C4-2B (cell line): ENCODE measurements around the gene ADAM8.

ENCODE experiments used
- ZFX ChIP-seq: fragments of 450-650 bp; IDR thresholded peaks from 2 replicates; pipeline ENCODE4 v1.6.1; 2017
- TF ChIP-seq, protein P1 (sequence below): fragments of 450-650 bp; conservative IDR thresholded peaks from 2 replicates; pipeline ENCODE4 v1.5.1; 2017; ENCODE audit warnings: mild to moderate bottlenecking

- TF ChIP-seq, protein P1, sequence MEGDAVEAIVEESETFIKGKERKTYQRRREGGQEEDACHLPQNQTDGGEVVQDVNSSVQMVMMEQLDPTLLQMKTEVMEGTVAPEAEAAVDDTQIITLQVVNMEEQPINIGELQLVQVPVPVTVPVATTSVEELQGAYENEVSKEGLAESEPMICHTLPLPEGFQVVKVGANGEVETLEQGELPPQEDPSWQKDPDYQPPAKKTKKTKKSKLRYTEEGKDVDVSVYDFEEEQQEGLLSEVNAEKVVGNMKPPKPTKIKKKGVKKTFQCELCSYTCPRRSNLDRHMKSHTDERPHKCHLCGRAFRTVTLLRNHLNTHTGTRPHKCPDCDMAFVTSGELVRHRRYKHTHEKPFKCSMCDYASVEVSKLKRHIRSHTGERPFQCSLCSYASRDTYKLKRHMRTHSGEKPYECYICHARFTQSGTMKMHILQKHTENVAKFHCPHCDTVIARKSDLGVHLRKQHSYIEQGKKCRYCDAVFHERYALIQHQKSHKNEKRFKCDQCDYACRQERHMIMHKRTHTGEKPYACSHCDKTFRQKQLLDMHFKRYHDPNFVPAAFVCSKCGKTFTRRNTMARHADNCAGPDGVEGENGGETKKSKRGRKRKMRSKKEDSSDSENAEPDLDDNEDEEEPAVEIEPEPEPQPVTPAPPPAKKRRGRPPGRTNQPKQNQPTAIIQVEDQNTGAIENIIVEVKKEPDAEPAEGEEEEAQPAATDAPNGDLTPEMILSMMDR: no peak
- no peak for TF ChIP-seq ZFX
These were observed 27.4 kb downstream of the ADAM8 start for GRCh38 chr10:133249094-133249780.
